ENCODE results near the gene ERLEC1.

Gene ERLEC1

GRCh38 chr2:53786705-53787613, at the start of gene ERLEC1, which contains the start of gene ASB3:
Gene ERLEC1, plus strand, starts transcription at chr2:53787044. Its CDS starts 167 bp downstream, at chr2:53787211.
Gene ASB3, minus strand, starts transcription at chr2:53786953. Its CDS starts 21,381 bp downstream, at chr2:53765572.
- Histone ChIP-seq H3K27me3 (replicated peaks) (no peaks in the 10 kb centered on the region), H3K27ac (peak within 1 kb of the TSS; percentile 84), H3K4me3 (ENCODE audit: low read depth, low read length) (peak within 1 kb of the TSS; percentile 70), H3K36me3 (replicated peaks) (no peaks in the 10 kb centered on the region)
- in situ Hi-C loops (cut with HindIII; ENCODE audit: low pct_ligation_motif_present, low sequenced_read_pairs) = no loop called here
- TF ChIP-seq CTCF (IDR thresholded peaks at IDR 0.05; ENCODE audit: low read depth, low read length, missing control alignments) = peak; percentile 15
- peak; percentile 83 for DNase-seq

GRCh38 chr2:53737091-53737490, 49.8 kb upstream of the ERLEC1 start:
- no peak overlapping the region for H3K27ac ChIP-seq
- in situ Hi-C loops (cut with HindIII; ENCODE audit: low pct_ligation_motif_present, low sequenced_read_pairs) = no loop called here

GRCh38 chr2:53739032-53739431, 47.8 kb upstream of the ERLEC1 start:
- no peak overlapping the region for H3K4me3 ChIP-seq (ENCODE audit: low read depth, low read length)
- H3K36me3 ChIP-seq (replicated peaks) = no peaks in the 10 kb centered on the region
- no peaks in the 10 kb centered on the region for H3K27me3 ChIP-seq (replicated peaks)
- in situ Hi-C loops (cut with HindIII; ENCODE audit: low pct_ligation_motif_present, low sequenced_read_pairs) = no loop called here
- no peak for DNase-seq
- TF ChIP-seq CTCF (IDR thresholded peaks at IDR 0.05; ENCODE audit: low read depth, low read length, missing control alignments) = no peak
- no peak overlapping the region for H3K27ac ChIP-seq

More at GRCh38 chr2:53737091-53737490, 49.8 kb upstream of the ERLEC1 start:
- H3K27me3 ChIP-seq (replicated peaks) = no peaks in the 10 kb centered on the region
- H3K4me3 ChIP-seq (ENCODE audit: low read depth, low read length) = no peak overlapping the region
- no peak for DNase-seq
- H3K36me3 ChIP-seq (replicated peaks) = peaks cover 2% of the 10 kb centered on the region
- no peak for TF ChIP-seq CTCF (IDR thresholded peaks at IDR 0.05; ENCODE audit: low read depth, low read length, missing control alignments)

GRCh38 chr2:53740170-53740569, 46.7 kb upstream of the ERLEC1 start:
- Histone ChIP-seq H3K4me3 (ENCODE audit: low read depth, low read length) (no peak overlapping the region), H3K27me3 (replicated peaks) (no peaks in the 10 kb centered on the region), H3K36me3 (replicated peaks) (no peaks in the 10 kb centered on the region), H3K27ac (no peak overlapping the region)
- peak; percentile 38 for TF ChIP-seq CTCF (IDR thresholded peaks at IDR 0.05; ENCODE audit: low read depth, low read length, missing control alignments)
- in situ Hi-C loops (cut with HindIII; ENCODE audit: low pct_ligation_motif_present, low sequenced_read_pairs) = no loop called here
- DNase-seq = no peak

GRCh38 chr2:53744395-53745065, 42.3 kb upstream of the ERLEC1 start:
- in situ Hi-C loops (cut with HindIII; ENCODE audit: low pct_ligation_motif_present, low sequenced_read_pairs) = no loop called here
- Histone ChIP-seq H3K4me3 (ENCODE audit: low read depth, low read length) (no peak overlapping the region), H3K36me3 (replicated peaks) (no peaks in the 10 kb centered on the region), H3K27ac (no peak overlapping the region), H3K27me3 (replicated peaks) (no peaks in the 10 kb centered on the region)
- no peak for DNase-seq
- TF ChIP-seq CTCF (IDR thresholded peaks at IDR 0.05; ENCODE audit: low read depth, low read length, missing control alignments) = no peak
